K562 (cell line): ENCODE data around the gene ADGRB2. TPM values are rescaled to one million over a fixed set of nuclear protein-coding genes. Genes with fewer than 3 reads are reported as not detected.

Experiments used
- ARID1B ChIP-seq: fragments of 450-650 bp; IDR thresholded peaks from 2 replicates; pipeline ENCODE4 v1.6.1; 2016; ENCODE audit warnings: antibody characterized with exemption, mild to moderate bottlenecking, inconsistent platforms
- ATF1 ChIP-seq, 2 experiments: fragments of 450-650 bp in 1 of 2; IDR thresholded peaks; 2 replicates each; pipeline ENCODE4 v1.6.1; 2016; ENCODE audit warnings: missing compliant biosample characterization in 1 of 2, missing genetic modification characterization in 1 of 2
- CBFA2T2 ChIP-seq: fragments of 450-650 bp; conservative IDR thresholded peaks from 2 replicates; pipeline ENCODE4 v1.6.1; 2017; ENCODE audit warnings: mild to moderate bottlenecking
- CBX1 ChIP-seq: sonication (generic); IDR thresholded peaks from 2 replicates; pipeline ENCODE4 v1.6.1; 2016; ENCODE audit warnings: antibody characterized with exemption, low read depth, mild to moderate bottlenecking
- CBX3 ChIP-seq, 2 experiments: IDR thresholded peaks; 1 replicate in 1 of 2; 2 replicates in 1 of 2; pipeline ENCODE4 v1.6.1; 2012; ENCODE audit warnings: inconsistent platforms in 2 of 2, low read length in 2 of 2, borderline replicate concordance in 1 of 2, control low read depth in 1 of 2
- CBX5 ChIP-seq: IDR thresholded peaks from 2 replicates; pipeline ENCODE4 v1.6.1; 2014; ENCODE audit warnings: low read depth, borderline replicate concordance
- ESRRA ChIP-seq: fragments of 450-650 bp; IDR thresholded peaks from 2 replicates; pipeline ENCODE4 v1.6.1; 2014; ENCODE audit warnings: low read depth, mild to moderate bottlenecking, moderate library complexity, borderline replicate concordance
- FOXA1 ChIP-seq: fragments of 450-650 bp; IDR thresholded peaks from 2 replicates; pipeline ENCODE4 v1.6.1; 2016; ENCODE audit warnings: mild to moderate bottlenecking, borderline replicate concordance
- FOXJ2 ChIP-seq: fragments of 200-800 bp; sonication (Bioruptor generic); IDR thresholded peaks from 2 replicates; pipeline ENCODE4 v1.6.1; 2016; ENCODE audit warnings: missing genetic modification characterization, missing compliant biosample characterization
- HDGF ChIP-seq: fragments of 450-650 bp; IDR thresholded peaks from 2 replicates; pipeline ENCODE4 v1.6.1; 2016
- KLF10 ChIP-seq: fragments of 250-450 bp; sonication (Bioruptor Pico); IDR thresholded peaks from 2 replicates; pipeline ENCODE4 v1.6.1; 2021; ENCODE audit warnings: matching md5 sums
- MAZ ChIP-seq, 2 experiments: fragments of 450-650 bp in 1 of 2; sonication (generic) in 1 of 2; formaldehyde crosslinking; IDR thresholded peaks in 1 of 2; conservative IDR thresholded peaks in 1 of 2; 2 replicates each; pipeline versions ENCODE4 v1.4.0 to v1.5.0; 2020; ENCODE audit warnings: mild to moderate bottlenecking in 1 of 2, missing genetic modification reagents in 1 of 2
- MEIS2 ChIP-seq: fragments of 450-650 bp; IDR thresholded peaks from 2 replicates; pipeline ENCODE4 v1.6.1; 2014; ENCODE audit warnings: mild to moderate bottlenecking; ENCODE audit not compliant: partially characterized antibody
- MYC ChIP-seq, 2 experiments: fragments of 250-450 bp in 1 of 2; sonication (Bioruptor Pico) in 1 of 2; IDR thresholded peaks; 2 replicates each; pipeline versions ENCODE4 v1.5.1 to v1.6.1; 2012 to 2021; ENCODE audit warnings: low read depth in 2 of 2, borderline replicate concordance in 1 of 2, improper control_type of control experiment in 1 of 2, low read length in 1 of 2, mild to moderate bottlenecking in 1 of 2, moderate library complexity in 1 of 2
- NBN ChIP-seq: fragments of 450-650 bp; IDR thresholded peaks from 2 replicates; pipeline ENCODE4 v1.6.1; 2016; ENCODE audit warnings: low read depth, mild to moderate bottlenecking
- NR3C1 ChIP-seq: sonication (generic); formaldehyde crosslinking; IDR thresholded peaks from 2 replicates; pipeline ENCODE4 v1.8.1; 2022; ENCODE audit warnings: missing genetic modification reagents
- RBM17 ChIP-seq: fragments of 200-400 bp; formaldehyde crosslinking; IDR thresholded peaks from 2 replicates; pipeline ENCODE4 v1.6.1; 2017; ENCODE audit warnings: low read depth, mild to moderate bottlenecking, low read length, borderline replicate concordance
- RCOR1 ChIP-seq, 2 experiments: IDR thresholded peaks; 2 replicates each; pipeline ENCODE4 v1.6.1; 2012; ENCODE audit warnings: low read depth in 2 of 2, low read length in 2 of 2, borderline replicate concordance in 1 of 2, improper control_type of control experiment in 1 of 2
- SMARCA5 ChIP-seq: fragments of 450-650 bp; IDR thresholded peaks from 2 replicates; pipeline ENCODE4 v1.6.1; 2016
- SP1 ChIP-seq: sonication (generic); formaldehyde crosslinking; IDR thresholded peaks from 2 replicates; pipeline ENCODE4 v1.8.1; 2022; ENCODE audit warnings: mild to moderate bottlenecking, missing genetic modification reagents
- SPI1 ChIP-seq: IDR thresholded peaks from 2 replicates; pipeline ENCODE4 v1.6.1; 2011; ENCODE audit warnings: low read depth, low read length, control low read depth, borderline replicate concordance
- SRF ChIP-seq, 2 experiments: fragments of 250-450, 450-650 bp in 1 of 2; sonication (Bioruptor Pico) in 1 of 2; sonication (generic) in 1 of 2; formaldehyde crosslinking; IDR thresholded peaks; 2 replicates each; pipeline versions ENCODE4 v1.5.0 to v1.5.1; 2020 to 2022; ENCODE audit warnings: mild to moderate bottlenecking in 1 of 2, missing genetic modification reagents in 1 of 2
- TEAD4 ChIP-seq, 2 experiments: sonication (generic) in 1 of 2; formaldehyde crosslinking in 1 of 2; IDR thresholded peaks; 2 replicates each; pipeline versions ENCODE4 v1.6.1 to v1.8.0; 2012 to 2022; ENCODE audit warnings: borderline replicate concordance in 1 of 2, inconsistent platforms in 1 of 2, low read length in 1 of 2, mild to moderate bottlenecking in 1 of 2, missing genetic modification reagents in 1 of 2
- ZBTB43 ChIP-seq: sonication (generic); formaldehyde crosslinking; IDR thresholded peaks from 2 replicates; pipeline ENCODE4 v1.8.0; 2023; ENCODE audit warnings: mild to moderate bottlenecking, missing genetic modification reagents
- ZFP36 ChIP-seq: fragments of 150-350 bp; IDR thresholded peaks from 2 replicates; pipeline ENCODE4 v1.6.1; 2018; ENCODE audit warnings: low read length, low read depth; ENCODE audit not compliant: partially characterized antibody
- ZNF134 ChIP-seq: fragments of 250-450 bp; sonication (Bioruptor Pico); conservative IDR thresholded peaks from 2 replicates; pipeline ENCODE4 v1.4.0; 2020
- ZNF239 ChIP-seq: fragments of 250-450 bp; sonication (Bioruptor Pico); IDR thresholded peaks from 2 replicates; pipeline ENCODE4 v1.4.0; 2020; ENCODE audit warnings: mild to moderate bottlenecking
- ZNF785 ChIP-seq: fragments of 250-450 bp; sonication (Bioruptor Pico); IDR thresholded peaks from 2 replicates; pipeline ENCODE4 v1.4.0; 2020; ENCODE audit warnings: mild to moderate bottlenecking
- polyA plus RNA-seq, 8 experiments: library from polyadenylated mRNA; depleted of rRNA in 4 of 8; stranded (reverse) in 5 of 8; unstranded in 3 of 8; fragments of >200 nt; fragmentation: Nextera tagmentation in 2 of 8; fragmentation: Illumina TruSeq in 1 of 8; extraction: Ambion mirVana in 2 of 8; extraction: Trizol in 1 of 8; gene quantifications; 2 replicates each; pipeline versions ENCODE4 v1.2.1 to v1.2.3, GENCODE V29; 2011 to 2014; ENCODE audit warnings: inconsistent platforms in 1 of 8, missing spikeins in 1 of 8
- total RNA-seq, 7 experiments: library from RNA; depleted of rRNA in 6 of 7; stranded (reverse); fragments of >200 nt in 6 of 7; fragmentation: Illumina TruSeq in 2 of 7; extraction: Trizol in 2 of 7; gene quantifications; 2 replicates each; pipeline versions ENCODE4 v1.2.1 to v1.2.3, GENCODE V29; 2011 to 2021; ENCODE audit warnings: low replicate concordance in 1 of 7

The ADGRB2 gene
- total and polyA plus RNA-seq, 9 of the 15 experiments (the other 6 are each of a cell fraction or from before 2014, with no cell fraction given) = 0.04 to 0.23 (median 0.20) TPM; not detected in 2

- TF ChIP-seq ZBTB43 (CRISPR knock-in tag) (0 out of 2 replicates have a peak, but pooled peaks have one; percentile 27), ZFP36 (peak; percentile 45), ZNF134 (CRISPR knock-in tag) (no peak), ZNF785 (CRISPR knock-in tag) (no peak), ESRRA (peak; percentile 95), KLF10 (CRISPR knock-in tag) (no peak), FOXA1 (peak; percentile 40; the same call in 1 of the 2 replicates), FOXJ2 (peak; percentile 69; the same call in 1 of the 2 replicates), HDGF (no peak), TEAD4 (IDR thresholded peaks at IDR 0.05; ENCODE audit: low read length) (peak; percentile 57; the same call in 1 of the 2 replicates), TEAD4 (CRISPR knock-in tag; IDR thresholded peaks at IDR 0.05; ENCODE audit: borderline replicate concordance) (no peak), MYC (IDR thresholded peaks at IDR 0.05; ENCODE audit: low read depth, low read length) (0 out of 2 replicates have a peak, but pooled peaks have one; percentile 4), MYC (CRISPR knock-in tag; IDR thresholded peaks at IDR 0.05; ENCODE audit: borderline replicate concordance, low read depth) (no peak), ARID1B (peak; percentile 77), SP1 (CRISPR knock-in tag) (0 out of 2 replicates have a peak, but pooled peaks have one; percentile 23), CBX3 (IDR thresholded peaks at IDR 0.05; ENCODE audit: borderline replicate concordance in 1 of 2, low read length in 2 of 2) (0 out of 3 replicates have a peak, but pooled peaks of 1 of the 2 experiments have one; percentile 34), ZNF239 (peak; percentile 39; the same call in 1 of the 2 replicates), NBN (peak; percentile 32; the same call in 1 of the 2 replicates), CBX5 (no peak), RBM17 (no peak), SRF (CRISPR knock-in tag; IDR thresholded peaks at IDR 0.05) (peak; percentile 92 to 96), SPI1 (peak; percentile 99), RCOR1 (IDR thresholded peaks at IDR 0.05; ENCODE audit: borderline replicate concordance in 1 of 2, low read depth in 2 of 2, low read length in 2 of 2) (peak in 1 of 2 experiments; percentile 71; a peak in 2 of 4 replicates), CBX1 (peak; percentile 79; the same call in 1 of the 2 replicates), CBFA2T2 (peak; percentile 33; the same call in 1 of the 2 replicates), MAZ (CRISPR knock-in tag; conservative IDR thresholded peaks at IDR 0.05 in 1 of 2, IDR thresholded peaks at IDR 0.05 in 1 of 2) (0 out of 4 replicates have a peak, but pooled peaks of 1 of the 2 experiments have one; percentile 9), SMARCA5 (peak; percentile 92; the same call in 1 of the 2 replicates), ATF1 (CRISPR knock-in tag; IDR thresholded peaks at IDR 0.05) (no peak), ATF1 (tag; IDR thresholded peaks at IDR 0.05) (peak; percentile 48), MEIS2 (peak; percentile 32), NR3C1 (CRISPR knock-in tag) (no peak)
These were observed 5.0 kb upstream of the ADGRB2 start (continued) for GRCh38 chr1:31768939-31769704.
